Natural killer cell (primary cell): ENCODE data around the gene RTKN. TPM values are rescaled to one million over a fixed set of nuclear protein-coding genes. Genes with fewer than 3 reads are reported as not detected.

Source experiments
- ATAC-seq, 3 donors: fragments of 150-1000 bp in 2 of 3; fragments of 200-7000 bp in 1 of 3; cut with Tn5 transposase; 1 replicate in 1 of 3; 2 replicates in 2 of 3; pipeline ENCODE4 v1.10.0; 2021; ENCODE audit warnings: mild to moderate bottlenecking in 2 of 3, moderate library complexity in 2 of 3
- DNase-seq, 2 donors: peaks; one replicate each; pipeline versions ENCODE4 v3.0.0 to v3.0.0-alpha.2; 2013 to 2021; ENCODE audit warnings: mixed read lengths in 1 of 2
- H3K27ac ChIP-seq: one replicate; pipeline ENCODE4 v1.5.1; 2013; ENCODE audit warnings: mild to moderate bottlenecking, low read length
- H3K27me3 ChIP-seq: one replicate; pipeline ENCODE4 v1.6.1; 2013; ENCODE audit warnings: low read length; ENCODE audit not compliant: control insufficient read depth, insufficient read depth
- H3K36me3 ChIP-seq: one replicate; pipeline ENCODE4 v1.6.1; 2013; ENCODE audit warnings: low read length; ENCODE audit not compliant: control insufficient read depth, insufficient read depth
- H3K4me1 ChIP-seq: one replicate; pipeline ENCODE4 v1.6.1; 2013; ENCODE audit warnings: low read length; ENCODE audit not compliant: control insufficient read depth, insufficient read depth
- H3K4me3 ChIP-seq: one replicate; pipeline ENCODE4 v1.5.1; 2013; ENCODE audit warnings: low read length
- H3K9me3 ChIP-seq: one replicate; pipeline ENCODE4 v1.6.1; 2013; ENCODE audit warnings: low read length; ENCODE audit not compliant: control insufficient read depth, insufficient read depth
- H3K27ac Mint-ChIP-seq, 2 donors: one replicate each; pipeline ENCODE4 v1.8.0; 2022; ENCODE audit warnings: mild to moderate bottlenecking in 2 of 2, mixed read lengths in 2 of 2, moderate library complexity in 1 of 2
- H3K27me3 Mint-ChIP-seq, 2 donors: one replicate each; pipeline ENCODE4 v1.8.0; 2022; ENCODE audit warnings: low read depth in 2 of 2, mixed read lengths in 2 of 2
- H3K36me3 Mint-ChIP-seq: one replicate; pipeline ENCODE4 v1.8.0; 2022; ENCODE audit warnings: mixed read lengths
- H3K4me1 Mint-ChIP-seq, 2 donors: one replicate each; pipeline ENCODE4 v1.8.0; 2022; ENCODE audit warnings: mixed read lengths in 2 of 2
- H3K4me3 Mint-ChIP-seq: one replicate; pipeline ENCODE4 v1.8.0; 2022; ENCODE audit warnings: mild to moderate bottlenecking, moderate library complexity, mixed read lengths
- H3K9me3 Mint-ChIP-seq, 2 donors: one replicate each; pipeline ENCODE4 v1.8.0; 2022; ENCODE audit warnings: mixed read lengths in 2 of 2
- CTCF ChIP-seq: fragments of 200-600 bp; IDR thresholded peaks from one replicate; pipeline ENCODE4 v1.8.0; 2022; ENCODE audit warnings: antibody characterized with exemption
- WGBS: methylation state at CpG from one replicate; pipeline ENCODE4 v1.1.7; 2013; ENCODE audit warnings: missing lambda C conversion rate; ENCODE audit not compliant: insufficient coverage; 5-methylcytosine and 5-hydroxymethylcytosine counted together
- intact Hi-C: fragments of 100-400 bp; cut with micrococcal nuclease; formaldehyde crosslinking; loops from one replicate; pipeline ENCODE4 v1.14.2; 2022
- total RNA-seq, 4 donors: library from RNA; stranded (reverse); fragments of 120-200 nt in 1 of 4; gene quantifications; one replicate each; pipeline versions ENCODE4 v1.2.3 to v1.2.4, GENCODE V29; 2013 to 2022

RTKN gene
- total RNA-seq, 3 donors from 2014 or later (not counting 1 experiment from before 2014, with no cell fraction given): 11.0 to 26.5 (median 15.1) TPM

- Mint-ChIP-seq H3K4me1 (peaks cover 13 to 25% of the 10 kb centered on the region in 2 donors), H3K9me3 (no peaks in the 10 kb centered on the region), H3K4me3 (peak overlapping the region; percentile 85), H3K27me3 (peaks cover 0 to 7% of the 10 kb centered on the region in 2 donors), H3K36me3 (no peaks in the 10 kb centered on the region), H3K27ac (no peak overlapping the region)
- Histone ChIP-seq H3K9me3 (no peaks in the 10 kb centered on the region), H3K27me3 (no peaks in the 10 kb centered on the region), H3K4me1 (peaks cover 28% of the 10 kb centered on the region), H3K27ac (no peak overlapping the region), H3K4me3 (peak overlapping the region; percentile 47), H3K36me3 (no peaks in the 10 kb centered on the region)
- peak in 1 of 2 donors; percentile 16 for DNase-seq
- ATAC-seq: peak in 2 of 3 donors; percentile 22
- intact Hi-C loops: no loop called here
- 55% methylated on average over 34 of the region's 35 CpGs for WGBS
- no peak for TF ChIP-seq CTCF
These were observed 25.9 kb downstream of the RTKN start for GRCh38 chr2:74415762-74416395.

- 8% methylated on average over 66 of the region's 66 CpGs for WGBS
- Histone ChIP-seq H3K9me3 (no peaks in the 10 kb centered on the region), H3K36me3 (no peaks in the 10 kb centered on the region), H3K4me3 (peak overlapping the region; percentile 47), H3K4me1 (peaks cover 22% of the 10 kb centered on the region), H3K27ac (no peak overlapping the region), H3K27me3 (no peaks in the 10 kb centered on the region)
- DNase-seq (peak; percentile 35 to 48), ATAC-seq (peak; percentile 68 to 75 (median 75))
- no peak for TF ChIP-seq CTCF
- no peaks in the 10 kb centered on the region for H3K9me3 Mint-ChIP-seq
- H3K36me3 Mint-ChIP-seq: no peaks in the 10 kb centered on the region
- intact Hi-C loops: no loop called here
- H3K4me1 Mint-ChIP-seq: peaks cover 7 to 19% of the 10 kb centered on the region in 2 donors
- H3K27me3 Mint-ChIP-seq: peaks cover 0 to 7% of the 10 kb centered on the region in 2 donors
- H3K4me3 Mint-ChIP-seq: peak overlapping the region; percentile 85
- H3K27ac Mint-ChIP-seq: peak overlapping the region in 1 of 2 donors; percentile 79
These were observed 26.6 kb downstream of the RTKN start for GRCh38 chr2:74414881-74415761.

- 83% methylated on average over 19 of the region's 19 CpGs for WGBS
- H3K4me3 ChIP-seq: peak overlapping the region; percentile 47
- peaks cover 5 to 18% of the 10 kb centered on the region in 2 donors for H3K4me1 Mint-ChIP-seq
These were observed 27.3 kb downstream of the RTKN start for GRCh38 chr2:74414441-74414840.

More at GRCh38 chr2:74414441-74414840, 27.3 kb downstream of the RTKN start:
- TF ChIP-seq CTCF: no peak
- H3K9me3 Mint-ChIP-seq: no peaks in the 10 kb centered on the region
- peak overlapping the region in 1 of 2 donors; percentile 79 for H3K27ac Mint-ChIP-seq
- H3K27me3 Mint-ChIP-seq: peaks cover under 1 to 9% of the 10 kb centered on the region in 2 donors
- Histone ChIP-seq H3K4me1 (peaks cover 22% of the 10 kb centered on the region), H3K36me3 (no peaks in the 10 kb centered on the region), H3K9me3 (no peaks in the 10 kb centered on the region), H3K27me3 (no peaks in the 10 kb centered on the region), H3K27ac (no peak overlapping the region)
- intact Hi-C loops: no loop called here
- DNase-seq (no peak), ATAC-seq (no peak)
- H3K36me3 Mint-ChIP-seq: no peaks in the 10 kb centered on the region
- H3K4me3 Mint-ChIP-seq: peak overlapping the region; percentile 85
